Tongue (tissue), 2 donors: ENCODE measurements around the gene KNDC1. TPM values are rescaled to one million over a fixed set of nuclear protein-coding genes. Genes with fewer than 3 reads are reported as not detected.
A peak's percentile ranks its signal among the peaks of the same experiment; 100 is the strongest.
"Not testable (repeated sequence)": the region's sequence is repeated elsewhere in the genome, so short reads cannot be mapped to it uniquely, and the experiment has no call there.

Source experiments
- DNase-seq: peaks from one replicate; pipeline ENCODE4 v3.0.0-alpha.2; 2015
- total RNA-seq: library from RNA; depleted of rRNA; stranded (reverse); fragments of >200 nt; gene quantifications from one replicate; pipeline ENCODE4 v1.2.3, GENCODE V29; 2014

KNDC1 gene
- total RNA-seq, 1 donor from 2014 or later: 1.7 TPM

DNA sequence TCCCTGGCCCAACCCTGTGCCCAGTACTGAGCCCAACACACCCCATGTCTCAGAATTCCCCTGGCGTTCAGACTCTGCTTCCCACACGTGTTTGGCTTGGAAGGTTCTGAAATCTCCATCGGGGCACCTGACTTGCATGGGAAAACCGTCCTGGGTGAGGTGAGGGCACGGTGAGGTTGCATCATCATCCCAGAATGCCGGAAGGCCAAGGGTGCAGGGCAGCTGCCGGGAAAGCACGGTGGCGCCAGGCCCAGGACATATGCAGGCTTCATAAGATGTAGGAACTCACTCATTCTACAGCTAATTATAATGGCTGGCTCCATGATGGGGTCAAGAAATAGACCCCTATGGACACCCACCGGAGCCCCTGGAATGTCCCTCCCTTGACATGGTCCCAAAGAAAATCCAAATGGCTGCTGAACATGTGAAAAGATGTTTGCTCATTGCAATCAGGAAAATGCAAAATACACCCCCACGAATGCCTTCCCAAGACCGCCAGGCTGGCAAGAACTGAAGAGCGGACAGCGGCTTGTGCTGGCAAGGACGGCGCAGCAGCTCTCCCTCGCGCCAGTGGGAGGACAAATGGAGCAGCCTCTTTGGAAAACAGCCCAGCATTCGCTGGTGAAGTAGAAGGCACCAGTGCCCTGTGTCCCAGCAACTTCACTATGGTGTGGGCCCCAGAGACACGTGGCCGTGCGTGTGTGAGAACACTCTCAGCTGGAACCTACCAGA is 2.3 kb downstream of the KNDC1 start:
- no peak for DNase-seq

DNA sequence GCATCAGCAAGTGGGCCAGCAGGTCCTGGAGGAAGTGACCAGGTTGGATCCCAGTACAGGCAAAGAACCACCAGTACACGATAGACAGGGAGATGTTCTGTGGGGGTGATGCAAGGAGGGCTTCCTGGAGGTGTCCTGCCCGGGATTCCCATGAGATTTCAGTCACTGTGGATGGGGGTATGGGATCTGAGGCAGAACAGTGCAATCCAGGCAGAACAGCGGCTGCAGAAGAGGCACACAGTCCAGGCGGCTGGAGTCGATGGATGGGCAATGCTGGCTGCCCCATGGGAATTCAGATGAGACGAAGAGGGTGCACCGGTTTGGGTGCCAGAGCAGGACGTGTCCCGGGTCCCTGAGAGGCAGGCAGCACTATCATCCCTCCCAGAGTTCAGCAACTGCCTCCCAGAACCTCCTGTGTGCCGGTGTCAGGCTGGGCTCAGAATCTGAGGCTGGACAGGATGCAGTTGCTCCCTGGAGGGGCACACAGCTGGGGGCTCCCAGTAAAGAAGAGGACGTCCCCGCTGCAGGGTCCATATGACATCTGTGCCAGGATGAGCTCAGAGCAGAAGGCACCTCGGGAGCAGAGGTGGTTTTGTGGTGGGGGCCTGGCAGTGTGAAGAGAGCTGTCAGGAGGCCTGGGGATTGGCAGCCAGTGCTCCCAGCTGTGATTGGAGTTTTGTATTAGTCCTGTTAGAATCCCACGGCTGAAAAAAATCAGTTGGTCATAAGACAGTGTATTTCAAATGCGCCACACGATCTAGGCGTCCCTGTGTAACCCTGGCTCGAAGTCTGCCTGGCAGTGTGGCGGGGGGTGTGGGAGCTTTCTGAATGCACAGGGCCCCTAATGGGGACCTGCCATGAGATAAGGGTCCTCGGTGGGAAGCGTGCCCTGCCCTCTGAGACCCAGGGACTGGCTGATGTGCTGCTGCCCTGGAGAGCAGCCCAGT is 3.2 kb downstream of the KNDC1 start:
- DNase-seq: no peak

- DNase-seq: no peak
These were observed 4.1 kb downstream of the KNDC1 start for GRCh38 chr10:133163889-133164815.

DNA sequence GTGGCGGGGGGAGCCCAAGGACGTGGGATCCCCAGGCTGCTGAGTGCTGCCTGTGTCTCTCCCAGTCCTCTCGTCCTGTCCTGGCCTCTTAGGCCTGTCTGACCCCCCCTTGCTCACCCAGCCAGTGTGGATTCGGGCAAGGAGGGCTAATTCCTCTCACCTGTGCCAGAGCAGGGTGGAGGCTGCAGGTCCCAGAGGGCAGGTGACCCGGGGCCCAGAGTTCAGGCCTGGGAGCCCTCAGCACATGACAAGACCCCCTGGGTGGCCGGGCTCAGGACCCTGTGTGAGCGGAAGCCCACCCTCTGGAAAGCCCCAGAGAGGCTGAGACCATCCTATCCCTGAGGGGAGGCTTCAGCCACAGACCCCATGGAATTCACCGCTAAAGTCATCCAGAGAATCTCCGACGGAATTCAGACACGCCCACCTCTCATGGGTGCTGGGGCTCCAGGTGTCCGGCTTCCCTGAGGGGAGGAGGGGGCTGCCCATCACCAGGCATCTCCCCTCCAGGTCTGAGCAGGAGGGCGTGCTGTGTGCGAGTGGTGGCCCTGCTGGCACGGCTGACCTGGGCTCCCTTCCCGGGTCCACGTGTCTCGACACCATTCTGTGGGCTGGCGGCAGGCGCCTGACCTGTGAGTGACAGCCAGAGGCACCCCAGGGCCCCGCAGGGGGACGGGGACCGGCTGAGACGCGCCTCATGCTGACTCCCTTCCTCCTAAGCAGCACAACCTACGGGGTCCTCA is 5.0 kb downstream of the KNDC1 start:
- no peak for DNase-seq

DNA sequence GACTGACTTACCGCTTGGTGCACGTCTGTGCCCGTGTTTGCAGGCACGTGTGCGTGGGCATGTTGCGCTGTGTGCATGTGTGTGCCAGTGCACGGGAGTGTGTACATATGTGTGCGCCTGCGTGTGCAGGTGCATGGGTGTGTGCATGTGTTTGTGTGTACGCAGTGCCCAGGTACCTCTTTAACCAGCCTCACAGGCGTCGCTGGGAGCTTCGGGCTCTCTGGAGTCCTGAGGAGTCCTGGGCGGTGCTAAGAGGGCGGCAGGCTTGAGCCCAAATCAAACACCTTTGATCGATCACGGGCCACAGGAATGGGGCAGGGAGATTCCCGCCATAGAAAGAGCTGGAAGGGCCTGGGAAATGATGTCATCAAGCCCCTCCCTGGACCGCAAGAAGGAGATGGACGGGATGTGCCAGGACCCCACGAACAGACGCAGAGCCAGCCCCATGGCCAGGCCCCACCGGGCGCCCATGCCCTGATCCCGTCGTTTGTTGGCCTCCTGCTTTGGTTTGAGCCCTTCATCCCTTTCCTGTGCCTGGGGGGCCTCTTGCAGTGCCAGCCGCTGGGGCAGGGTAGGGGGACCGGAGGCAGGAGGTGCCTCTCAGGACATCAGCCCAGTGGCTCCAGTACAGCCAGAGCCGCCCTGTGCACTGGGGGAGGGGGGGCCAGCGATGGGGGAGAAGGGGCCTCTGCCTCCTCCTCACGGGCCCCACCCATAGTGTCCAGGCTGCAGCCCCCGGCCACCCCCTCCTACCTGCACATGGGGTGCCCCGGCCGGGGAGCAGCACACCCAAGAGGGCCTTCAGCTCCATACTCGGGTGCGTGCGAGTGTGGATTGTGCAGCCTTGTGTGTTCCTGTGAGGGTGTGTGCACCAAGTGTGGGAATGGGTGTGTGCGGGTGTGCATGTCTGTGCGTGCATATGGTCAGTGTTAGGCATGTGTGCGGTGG is 5.8 kb downstream of the KNDC1 start:
- no peak for DNase-seq

DNA sequence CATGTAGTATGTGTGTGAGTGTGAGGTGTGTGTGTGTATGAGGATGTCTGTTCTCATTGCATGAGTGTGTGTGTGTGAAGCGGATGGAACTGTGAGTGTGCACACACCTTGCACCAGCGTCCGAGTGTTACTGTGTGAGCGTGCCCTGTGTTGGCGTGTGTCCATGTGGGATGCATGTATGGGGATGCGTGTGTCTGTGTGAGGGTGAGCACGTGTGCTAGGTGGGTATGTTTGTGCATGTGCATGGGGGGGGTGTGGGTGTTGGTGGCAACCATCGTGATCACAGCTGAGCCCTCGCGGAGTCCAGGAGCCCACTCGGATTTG is 6.4 kb downstream of the KNDC1 start:
- no peak for DNase-seq

DNA sequence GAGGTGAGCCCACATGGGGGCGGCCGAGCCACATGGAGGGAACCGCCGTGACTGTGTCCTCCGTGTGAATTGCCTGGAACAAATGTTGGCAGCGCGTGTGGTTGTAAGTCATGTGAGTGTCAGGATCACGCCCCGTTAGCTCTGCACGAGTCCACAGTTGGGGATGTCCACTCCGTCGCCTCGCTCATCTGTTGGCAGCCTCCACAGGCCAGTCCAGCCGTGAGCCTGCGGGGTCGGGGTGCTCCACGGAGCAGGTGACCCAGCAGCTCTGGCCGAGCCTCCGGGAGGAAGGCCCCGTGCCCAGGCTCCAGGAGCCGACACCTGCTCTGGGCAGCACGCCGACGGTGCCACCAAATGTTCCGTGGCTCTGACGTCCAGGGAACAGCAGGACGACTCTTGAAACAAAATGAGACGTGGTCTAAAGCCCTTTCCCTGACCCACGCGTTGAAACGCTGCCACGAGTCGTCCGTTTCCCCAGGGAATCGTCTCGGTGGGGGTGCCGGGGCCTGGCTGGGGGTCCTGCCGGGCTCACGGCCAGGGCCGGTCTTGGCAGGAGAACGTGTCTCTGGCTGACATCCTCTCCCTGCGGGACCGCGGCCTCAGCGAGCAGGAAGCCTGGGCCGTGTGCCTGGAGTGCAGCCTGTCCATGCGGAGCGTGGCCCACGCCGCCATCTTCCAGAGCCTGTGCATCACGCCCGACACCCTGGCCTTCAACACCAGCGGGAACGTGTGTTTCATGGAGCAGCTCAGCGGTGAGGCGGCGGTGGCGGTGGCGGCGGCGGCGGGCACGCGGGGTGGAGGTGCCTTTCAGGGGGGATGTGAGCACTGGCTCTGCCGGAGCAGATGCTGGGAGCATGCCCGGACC is 7.0 kb downstream of the KNDC1 start:
- peak; percentile 48 for DNase-seq

GRCh38 chr10:133167693-133168616 is 7.9 kb downstream of the KNDC1 start:
- DNase-seq: no peak

- DNase-seq: no peak
These were observed 8.6 kb downstream of the KNDC1 start for GRCh38 chr10:133168617-133169031.

DNA sequence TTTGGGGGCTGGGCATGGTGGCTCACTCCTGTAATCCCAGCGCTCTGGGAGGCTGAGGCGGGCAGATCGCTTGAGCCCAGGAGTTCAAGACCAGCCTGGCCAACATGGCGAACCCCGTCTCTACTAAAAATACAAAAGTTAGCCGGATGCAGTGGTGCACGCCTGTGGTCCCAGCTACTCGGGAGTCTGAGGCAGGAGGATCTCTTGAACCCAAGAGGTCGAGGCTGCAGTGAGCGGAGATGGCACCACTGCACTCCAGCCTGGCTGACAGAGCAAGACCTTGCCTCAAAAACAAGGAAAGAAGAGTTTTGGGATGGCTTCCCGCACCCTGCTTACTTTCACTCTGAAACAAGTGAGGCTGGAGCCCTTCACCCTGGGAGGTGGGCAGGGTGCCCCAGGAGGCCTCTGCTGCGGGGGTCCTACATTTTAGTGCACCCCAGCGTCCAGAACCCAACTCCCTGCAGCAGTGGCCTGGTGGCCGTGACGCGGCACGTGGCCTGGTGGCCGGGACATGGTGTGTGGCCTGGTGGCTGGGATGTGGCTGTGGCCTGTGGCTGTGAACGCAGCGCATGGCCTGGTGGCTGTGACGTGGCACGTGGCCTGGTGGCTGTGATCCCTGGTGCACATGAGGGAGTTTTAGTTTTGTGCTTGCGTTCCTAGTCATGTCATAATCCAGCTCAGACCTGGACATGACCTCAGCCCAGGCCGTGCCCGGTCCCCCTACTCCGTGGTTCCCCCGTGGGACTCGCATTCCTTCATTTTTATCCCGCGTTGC is 9.3 kb downstream of the KNDC1 start:
- no peak for DNase-seq

DNA sequence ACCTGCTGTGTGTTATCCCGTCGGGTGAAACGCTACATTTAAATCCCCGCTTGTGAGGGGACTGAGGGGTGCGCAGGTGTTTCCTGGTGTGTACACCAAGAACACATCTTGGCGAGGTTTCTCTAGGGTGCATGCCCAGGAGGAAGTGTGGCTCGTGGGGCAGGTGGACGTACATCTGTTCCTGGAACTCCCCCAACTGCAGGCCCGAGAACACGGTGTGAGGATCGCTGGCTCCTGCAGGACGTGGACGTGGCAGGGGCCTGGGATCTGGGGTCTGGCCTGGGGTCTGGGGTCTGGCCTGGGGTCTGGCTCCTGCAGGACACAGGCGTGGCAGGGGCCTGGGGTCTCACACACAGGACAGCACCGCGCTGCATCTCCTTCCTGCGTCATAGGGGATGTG is 10.1 kb downstream of the KNDC1 start:
- DNase-seq: no peak

DNA sequence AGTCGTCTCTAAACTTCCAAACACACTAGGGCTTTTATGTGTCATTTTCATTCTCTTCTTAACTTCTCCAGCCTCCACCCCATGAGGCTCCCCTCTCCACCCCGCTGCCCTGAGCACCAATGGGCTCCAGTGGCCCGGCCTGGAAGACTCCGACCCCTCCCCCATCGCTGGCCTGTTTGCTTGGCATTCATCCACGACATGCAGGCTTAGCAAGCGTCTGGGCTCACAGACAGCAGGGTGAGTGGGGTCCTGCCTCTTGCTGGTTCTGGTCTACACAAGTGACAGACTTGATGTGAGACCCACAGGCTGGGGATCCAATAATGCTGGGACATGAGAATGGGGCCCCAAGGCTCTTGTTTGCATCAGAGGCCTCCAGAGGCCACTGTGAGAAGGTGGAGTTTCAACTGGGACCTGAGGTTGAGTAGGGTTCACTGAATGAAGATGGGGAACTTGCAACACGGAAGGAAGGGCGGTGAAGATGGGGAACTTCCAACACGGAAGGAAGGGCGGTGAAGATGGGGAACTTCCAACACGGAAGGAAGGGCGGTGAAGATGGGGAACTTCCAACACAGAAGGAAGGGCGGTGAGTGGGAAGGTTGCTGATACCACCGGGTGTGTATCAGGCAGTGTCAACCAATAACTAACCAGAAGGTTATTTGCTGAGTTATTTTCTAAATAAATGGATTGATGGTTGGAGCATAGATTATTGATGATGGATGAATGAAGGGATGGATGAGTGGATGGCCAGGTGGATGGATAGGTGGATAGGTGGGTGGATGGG is 14.0 kb downstream of the KNDC1 start:
- DNase-seq: no peak

DNA sequence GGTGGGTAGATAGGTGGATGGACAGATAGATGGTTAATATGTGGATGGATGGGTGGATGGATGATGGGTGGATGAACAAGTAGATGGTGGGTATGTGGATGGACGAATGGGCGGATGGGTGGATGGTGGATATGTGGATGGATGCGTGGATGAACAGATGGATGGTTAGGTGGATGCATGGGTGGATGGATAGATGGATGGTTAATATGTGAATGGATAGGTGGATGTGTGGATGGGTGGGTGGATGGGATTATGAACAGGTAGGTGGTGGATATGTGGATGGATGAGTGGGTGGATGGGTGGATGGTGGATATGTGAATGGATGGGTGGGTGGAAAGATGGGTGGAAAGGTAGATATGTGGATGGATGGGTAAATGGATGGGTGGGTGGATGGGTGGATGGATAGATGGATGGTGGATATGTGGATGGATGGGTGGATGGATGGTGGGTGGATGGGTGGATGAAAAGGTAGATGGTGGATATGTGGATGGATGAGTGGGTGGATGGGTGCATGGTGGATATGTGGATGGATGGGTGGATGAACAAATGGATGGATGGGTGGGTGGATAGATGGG is 14.8 kb downstream of the KNDC1 start:
- no peak for DNase-seq

- DNase-seq: not testable (repeated sequence)
These were observed 15.6 kb downstream of the KNDC1 start for GRCh38 chr10:133175624-133176023.

GRCh38 chr10:133176546-133176945 is 16.5 kb downstream of the KNDC1 start:
- DNase-seq: no peak
